Natural killer cell (primary cell): ENCODE data around the gene MACF1. TPM values are rescaled to one million over a fixed set of nuclear protein-coding genes. Genes with fewer than 3 reads are reported as not detected.

Source experiments
- ATAC-seq, 3 donors: fragments of 150-1000 bp in 2 of 3; fragments of 200-7000 bp in 1 of 3; cut with Tn5 transposase; 1 replicate in 1 of 3; 2 replicates in 2 of 3; pipeline ENCODE4 v1.10.0; 2021; ENCODE audit warnings: mild to moderate bottlenecking in 2 of 3, moderate library complexity in 2 of 3
- DNase-seq, 2 donors: peaks; one replicate each; pipeline versions ENCODE4 v3.0.0 to v3.0.0-alpha.2; 2013 to 2021; ENCODE audit warnings: mixed read lengths in 1 of 2
- H3K27ac ChIP-seq: one replicate; pipeline ENCODE4 v1.5.1; 2013; ENCODE audit warnings: mild to moderate bottlenecking, low read length
- H3K27me3 ChIP-seq: one replicate; pipeline ENCODE4 v1.6.1; 2013; ENCODE audit warnings: low read length; ENCODE audit not compliant: control insufficient read depth, insufficient read depth
- H3K36me3 ChIP-seq: one replicate; pipeline ENCODE4 v1.6.1; 2013; ENCODE audit warnings: low read length; ENCODE audit not compliant: control insufficient read depth, insufficient read depth
- H3K4me1 ChIP-seq: one replicate; pipeline ENCODE4 v1.6.1; 2013; ENCODE audit warnings: low read length; ENCODE audit not compliant: control insufficient read depth, insufficient read depth
- H3K4me3 ChIP-seq: one replicate; pipeline ENCODE4 v1.5.1; 2013; ENCODE audit warnings: low read length
- H3K9me3 ChIP-seq: one replicate; pipeline ENCODE4 v1.6.1; 2013; ENCODE audit warnings: low read length; ENCODE audit not compliant: control insufficient read depth, insufficient read depth
- H3K27ac Mint-ChIP-seq, 2 donors: one replicate each; pipeline ENCODE4 v1.8.0; 2022; ENCODE audit warnings: mild to moderate bottlenecking in 2 of 2, mixed read lengths in 2 of 2, moderate library complexity in 1 of 2
- H3K27me3 Mint-ChIP-seq, 2 donors: one replicate each; pipeline ENCODE4 v1.8.0; 2022; ENCODE audit warnings: low read depth in 2 of 2, mixed read lengths in 2 of 2
- H3K36me3 Mint-ChIP-seq: one replicate; pipeline ENCODE4 v1.8.0; 2022; ENCODE audit warnings: mixed read lengths
- H3K4me1 Mint-ChIP-seq, 2 donors: one replicate each; pipeline ENCODE4 v1.8.0; 2022; ENCODE audit warnings: mixed read lengths in 2 of 2
- H3K4me3 Mint-ChIP-seq: one replicate; pipeline ENCODE4 v1.8.0; 2022; ENCODE audit warnings: mild to moderate bottlenecking, moderate library complexity, mixed read lengths
- H3K9me3 Mint-ChIP-seq, 2 donors: one replicate each; pipeline ENCODE4 v1.8.0; 2022; ENCODE audit warnings: mixed read lengths in 2 of 2
- WGBS: methylation state at CpG from one replicate; pipeline ENCODE4 v1.1.7; 2013; ENCODE audit warnings: missing lambda C conversion rate; ENCODE audit not compliant: insufficient coverage; 5-methylcytosine and 5-hydroxymethylcytosine counted together
- intact Hi-C: fragments of 100-400 bp; cut with micrococcal nuclease; formaldehyde crosslinking; loops from one replicate; pipeline ENCODE4 v1.14.2; 2022
- total RNA-seq, 4 donors: library from RNA; stranded (reverse); fragments of 120-200 nt in 1 of 4; gene quantifications; one replicate each; pipeline versions ENCODE4 v1.2.3 to v1.2.4, GENCODE V29; 2013 to 2022
- TF ChIP-seq, protein P1 (sequence below): fragments of 200-600 bp; IDR thresholded peaks from one replicate; pipeline ENCODE4 v1.8.0; 2022; ENCODE audit warnings: antibody characterized with exemption

MACF1 gene
- total RNA-seq, 3 donors from 2014 or later (not counting 1 experiment from before 2014, with no cell fraction given) = 752 to 811 (median 752) TPM

DNA sequence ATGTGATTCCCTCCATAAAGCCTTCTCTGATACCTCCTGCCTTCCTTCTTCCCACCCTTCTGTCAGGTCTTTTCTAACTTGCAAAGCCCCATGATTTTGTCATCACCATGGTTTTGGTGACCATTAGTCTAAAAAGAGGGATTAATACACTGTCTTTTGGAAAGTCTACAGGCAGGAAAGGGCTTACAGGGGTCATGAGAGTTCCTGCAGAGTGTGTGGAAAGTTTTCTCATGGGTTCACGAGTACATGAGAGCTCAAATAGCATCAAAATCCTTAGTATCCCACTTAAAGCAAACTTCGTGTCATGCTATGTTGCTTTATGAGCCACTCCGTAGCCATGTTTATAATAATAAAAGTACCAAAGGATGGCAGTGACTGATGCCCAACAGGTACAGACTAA is 200.4 kb downstream of the MACF1 start:
- H3K36me3 ChIP-seq = peaks cover 7% of the 10 kb centered on the region
- TF ChIP-seq, protein P1, sequence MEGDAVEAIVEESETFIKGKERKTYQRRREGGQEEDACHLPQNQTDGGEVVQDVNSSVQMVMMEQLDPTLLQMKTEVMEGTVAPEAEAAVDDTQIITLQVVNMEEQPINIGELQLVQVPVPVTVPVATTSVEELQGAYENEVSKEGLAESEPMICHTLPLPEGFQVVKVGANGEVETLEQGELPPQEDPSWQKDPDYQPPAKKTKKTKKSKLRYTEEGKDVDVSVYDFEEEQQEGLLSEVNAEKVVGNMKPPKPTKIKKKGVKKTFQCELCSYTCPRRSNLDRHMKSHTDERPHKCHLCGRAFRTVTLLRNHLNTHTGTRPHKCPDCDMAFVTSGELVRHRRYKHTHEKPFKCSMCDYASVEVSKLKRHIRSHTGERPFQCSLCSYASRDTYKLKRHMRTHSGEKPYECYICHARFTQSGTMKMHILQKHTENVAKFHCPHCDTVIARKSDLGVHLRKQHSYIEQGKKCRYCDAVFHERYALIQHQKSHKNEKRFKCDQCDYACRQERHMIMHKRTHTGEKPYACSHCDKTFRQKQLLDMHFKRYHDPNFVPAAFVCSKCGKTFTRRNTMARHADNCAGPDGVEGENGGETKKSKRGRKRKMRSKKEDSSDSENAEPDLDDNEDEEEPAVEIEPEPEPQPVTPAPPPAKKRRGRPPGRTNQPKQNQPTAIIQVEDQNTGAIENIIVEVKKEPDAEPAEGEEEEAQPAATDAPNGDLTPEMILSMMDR = no peak
- H3K27ac ChIP-seq = no peak overlapping the region
- ATAC-seq = no peak
- H3K4me3 Mint-ChIP-seq = no peak overlapping the region
- H3K9me3 ChIP-seq = no peaks in the 10 kb centered on the region
- H3K4me1 ChIP-seq = peaks cover 11% of the 10 kb centered on the region
- no peaks in the 10 kb centered on the region for H3K36me3 Mint-ChIP-seq
- peak overlapping the region in 1 of 2 donors; percentile 68 for H3K27ac Mint-ChIP-seq
- no peaks in the 10 kb centered on the region for H3K27me3 Mint-ChIP-seq
- intact Hi-C loops = no loop called here
- no peak overlapping the region for H3K4me3 ChIP-seq
- DNase-seq = no peak
- no peaks in the 10 kb centered on the region for H3K27me3 ChIP-seq
- H3K9me3 Mint-ChIP-seq = no peaks in the 10 kb centered on the region
- peaks cover 44 to 54% of the 10 kb centered on the region in 2 donors for H3K4me1 Mint-ChIP-seq
- WGBS = 96% methylated on average over 3 of the region's 3 CpGs

DNA sequence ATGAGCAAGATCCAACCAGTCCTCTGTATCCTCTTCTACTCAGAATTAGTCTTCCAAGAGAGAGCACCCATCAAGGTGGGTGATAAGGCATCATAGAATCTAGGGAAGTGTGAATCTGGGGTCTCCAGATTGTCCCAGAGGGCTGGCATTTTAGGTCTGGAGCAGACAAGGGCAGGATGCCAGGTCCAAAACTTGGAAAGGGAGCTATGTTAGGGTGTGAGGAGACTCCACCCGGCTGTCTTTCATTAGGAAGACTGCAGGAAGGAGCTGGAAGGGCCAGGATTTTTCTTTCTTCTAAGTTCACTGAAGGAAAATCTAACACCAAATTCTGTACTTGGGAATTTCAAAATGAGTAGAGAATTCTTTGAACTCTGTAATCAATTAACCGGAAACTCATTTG is 200.9 kb downstream of the MACF1 start:
- TF ChIP-seq, protein P1 = no peak
- Histone ChIP-seq H3K9me3 (no peaks in the 10 kb centered on the region), H3K27me3 (no peaks in the 10 kb centered on the region), H3K36me3 (peaks cover 7% of the 10 kb centered on the region), H3K27ac (no peak overlapping the region), H3K4me1 (peaks cover 11% of the 10 kb centered on the region), H3K4me3 (no peak overlapping the region)
- DNase-seq (no peak), ATAC-seq (no peak)
- intact Hi-C loops = no loop called here
- no peaks in the 10 kb centered on the region for H3K9me3 Mint-ChIP-seq
- H3K36me3 Mint-ChIP-seq = no peaks in the 10 kb centered on the region
- peak overlapping the region; percentile 29 for H3K4me3 Mint-ChIP-seq
- H3K4me1 Mint-ChIP-seq = peaks cover 46 to 56% of the 10 kb centered on the region in 2 donors
- no peaks in the 10 kb centered on the region for H3K27me3 Mint-ChIP-seq
- H3K27ac Mint-ChIP-seq = peak overlapping the region in 1 of 2 donors; percentile 68
- WGBS = 100% methylated on average over 2 of the region's 2 CpGs

DNA sequence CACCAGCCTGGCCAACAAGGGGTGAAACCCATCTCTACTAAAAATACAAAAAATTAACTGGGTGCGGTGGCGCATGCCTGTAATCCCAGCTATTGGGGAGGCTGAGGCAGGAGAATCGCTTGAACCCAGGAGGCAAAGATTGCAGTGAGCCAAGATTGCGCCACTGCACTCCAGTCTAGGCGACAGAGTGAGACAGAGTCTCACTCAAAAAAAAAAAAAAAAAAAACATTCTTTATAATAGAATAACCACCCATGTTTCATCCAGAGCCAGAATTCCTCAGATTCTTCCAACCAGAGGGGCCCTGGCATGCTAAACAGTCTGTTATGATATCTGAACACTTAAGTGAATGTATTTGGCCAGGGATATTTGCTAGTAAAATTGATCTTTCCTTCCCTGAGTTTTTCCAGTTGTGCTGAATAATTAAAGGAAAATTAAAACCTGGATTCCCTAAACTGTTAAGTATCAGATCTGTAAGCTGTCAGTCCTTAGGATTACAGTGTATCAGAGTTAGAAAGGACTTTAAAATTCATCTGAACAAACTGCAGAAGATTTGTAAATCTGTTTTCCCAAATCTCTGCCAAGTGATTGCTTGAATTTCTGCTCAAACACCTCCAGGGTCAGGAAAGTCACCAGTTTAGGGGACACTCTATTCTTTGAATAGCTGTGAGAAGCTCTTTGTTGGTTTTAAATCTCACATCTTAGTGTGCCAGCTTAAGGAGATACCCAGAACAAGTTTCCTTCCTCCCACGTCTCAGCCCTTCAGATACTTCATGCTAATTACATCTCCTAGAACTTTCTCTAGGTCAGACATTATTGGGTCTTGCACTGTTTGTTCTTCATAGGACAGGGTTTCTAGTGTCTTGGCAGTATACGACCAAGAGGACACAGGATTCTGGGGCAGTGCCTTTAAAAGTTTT is 202.3 kb downstream of the MACF1 start:
- intact Hi-C loops = no loop called here
- Mint-ChIP-seq H3K27ac (peak overlapping the region; percentile 43 to 69), H3K27me3 (no peaks in the 10 kb centered on the region), H3K4me1 (peaks cover 60 to 70% of the 10 kb centered on the region in 2 donors), H3K4me3 (peak overlapping the region; percentile 89), H3K36me3 (no peaks in the 10 kb centered on the region), H3K9me3 (no peaks in the 10 kb centered on the region)
- Histone ChIP-seq H3K36me3 (no peaks in the 10 kb centered on the region), H3K9me3 (no peaks in the 10 kb centered on the region), H3K4me3 (no peak overlapping the region), H3K27me3 (no peaks in the 10 kb centered on the region), H3K27ac (no peak overlapping the region), H3K4me1 (peaks cover 11% of the 10 kb centered on the region)
- 83% methylated on average over 6 of the region's 7 CpGs for WGBS
- TF ChIP-seq, protein P1 = no peak
- ATAC-seq (no peak), DNase-seq (no peak)
